GM19240 (cell line): ENCODE data around the gene ALOX5.

Experiments
- DNase-seq: peaks from one replicate; pipeline ENCODE4 v3.0.0; 2011; ENCODE audit warnings: low spot score; ENCODE audit not compliant: insufficient read length

ALOX5 gene

GRCh38 chr10:45424668-45425404 lies 50.8 kb downstream of the ALOX5 start:
- no peak for DNase-seq

- DNase-seq, result no peak
Observed at GRCh38 chr10:45425621-45426563, 51.9 kb downstream of the ALOX5 start.

GRCh38 chr10:45427262-45427969 lies 53.4 kb downstream of the ALOX5 start:
- DNase-seq, result no peak

GRCh38 chr10:45427970-45428366 lies 54.0 kb downstream of the ALOX5 start:
- no peak for DNase-seq

- DNase-seq, result no peak
Observed at GRCh38 chr10:45428611-45429510, 54.8 kb downstream of the ALOX5 start.

GRCh38 chr10:45429790-45430189 lies 55.8 kb downstream of the ALOX5 start:
- no peak for DNase-seq

- no peak for DNase-seq
Observed at GRCh38 chr10:45432113-45432512, 58.1 kb downstream of the ALOX5 start.

GRCh38 chr10:45432700-45433472 lies 58.9 kb downstream of the ALOX5 start:
- no peak for DNase-seq

- DNase-seq, result peak; percentile 76
Observed at GRCh38 chr10:45433716-45434469, 59.9 kb downstream of the ALOX5 start.

GRCh38 chr10:45437587-45438465 lies 63.8 kb downstream of the ALOX5 start:
- DNase-seq, result no peak

- DNase-seq, result no peak
Observed at GRCh38 chr10:45438466-45439090, 64.6 kb downstream of the ALOX5 start.

- no peak for DNase-seq
Observed at GRCh38 chr10:45439365-45439764, 65.3 kb downstream of the ALOX5 start.

GRCh38 chr10:45439873-45440272 lies 65.9 kb downstream of the ALOX5 start:
- no peak for DNase-seq

- no peak for DNase-seq
Observed at GRCh38 chr10:45440511-45441062, 66.6 kb downstream of the ALOX5 start.

GRCh38 chr10:45441239-45442190 lies 67.5 kb downstream of the ALOX5 start:
- no peak for DNase-seq

GRCh38 chr10:45442251-45442650 lies 68.2 kb downstream of the ALOX5 start:
- no peak for DNase-seq
